GM19023 (cell line): ENCODE data around the gene BPIFB2.

Experiments
- ATAC-seq: cut with Tn5 transposase; IDR thresholded peaks from one replicate; pipeline ENCODE4 v1.9.1; 2021; ENCODE audit warnings: mild to moderate bottlenecking, moderate library complexity; ENCODE audit not compliant: unreplicated experiment

BPIFB2 gene

GRCh38 chr20:33020278-33021161 is 13.0 kb downstream of the BPIFB2 start:
- no peak for ATAC-seq

DNA sequence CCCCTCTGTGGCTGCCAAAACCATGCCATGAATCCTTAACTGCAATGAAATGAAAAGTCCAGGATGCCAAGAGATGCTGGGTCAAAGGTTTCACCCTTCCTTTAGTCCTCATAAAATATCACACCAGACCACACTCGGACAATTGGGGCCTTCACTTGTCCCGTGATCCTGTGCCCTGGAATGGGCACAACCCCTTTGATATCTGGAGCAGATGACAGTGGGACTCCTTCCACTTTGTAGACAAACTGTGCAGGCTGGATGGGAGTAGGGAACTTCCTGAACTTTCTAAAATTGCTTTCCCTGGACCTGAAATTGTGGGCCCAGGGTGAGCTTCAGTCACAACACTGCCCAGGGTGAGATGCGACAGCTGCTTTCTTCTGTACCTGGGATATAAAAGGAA is 14.4 kb downstream of the BPIFB2 start:
- ATAC-seq: no peak

DNA sequence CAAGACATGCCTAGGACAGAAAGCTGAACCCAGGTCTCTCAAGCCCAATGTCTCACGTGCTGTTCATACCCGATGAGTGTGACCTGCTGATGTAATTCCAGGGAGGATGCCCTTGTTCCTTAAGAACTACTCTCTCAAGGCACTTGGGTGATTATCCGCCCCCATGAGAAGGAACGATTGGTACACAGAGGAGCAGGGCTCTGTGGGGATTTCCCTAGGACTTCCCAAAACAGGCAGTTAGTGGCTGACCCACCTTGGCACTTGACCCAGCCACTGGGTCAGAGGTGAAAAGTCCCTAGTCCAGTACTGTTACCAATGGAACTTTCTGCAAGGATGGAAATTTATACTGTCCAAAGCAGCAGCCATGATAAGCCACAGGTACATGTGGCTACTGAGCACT is 14.8 kb downstream of the BPIFB2 start:
- no peak for ATAC-seq

DNA sequence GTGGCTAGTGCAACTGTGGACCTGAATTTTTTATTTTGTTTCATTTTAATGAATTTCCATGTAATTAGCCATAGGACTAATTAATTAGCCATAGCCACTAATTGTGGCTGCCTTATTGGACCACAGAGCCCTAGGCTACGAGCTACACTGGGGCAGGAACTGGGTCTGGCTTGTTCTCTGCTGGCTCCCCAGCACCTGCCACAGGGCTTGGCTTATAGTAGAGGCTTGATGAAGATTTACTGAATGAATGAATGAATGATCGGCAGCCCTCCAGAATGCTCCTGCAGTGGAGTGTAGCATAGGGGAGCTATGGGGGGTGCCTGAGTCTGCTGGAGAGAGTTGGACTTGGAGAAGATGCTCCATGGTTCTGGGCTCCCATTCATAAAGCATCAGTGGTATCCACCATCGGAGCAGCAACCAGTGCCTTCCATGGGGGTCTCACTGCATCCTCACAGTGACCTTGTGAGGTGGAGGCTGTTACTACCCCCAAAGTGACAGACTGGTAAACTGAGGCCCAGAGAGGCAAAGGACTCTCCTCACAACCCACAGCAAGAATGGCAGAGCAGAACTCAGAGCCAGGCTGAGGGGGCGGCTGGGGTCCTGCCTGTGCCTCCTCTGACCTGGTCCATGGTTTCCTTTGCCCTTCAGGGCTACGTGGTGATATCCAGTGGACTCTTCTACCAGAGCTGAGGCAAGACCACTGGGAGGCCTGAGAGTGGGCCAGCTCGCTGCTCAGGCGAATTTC is 15.4 kb downstream of the BPIFB2 start:
- no peak for ATAC-seq

DNA sequence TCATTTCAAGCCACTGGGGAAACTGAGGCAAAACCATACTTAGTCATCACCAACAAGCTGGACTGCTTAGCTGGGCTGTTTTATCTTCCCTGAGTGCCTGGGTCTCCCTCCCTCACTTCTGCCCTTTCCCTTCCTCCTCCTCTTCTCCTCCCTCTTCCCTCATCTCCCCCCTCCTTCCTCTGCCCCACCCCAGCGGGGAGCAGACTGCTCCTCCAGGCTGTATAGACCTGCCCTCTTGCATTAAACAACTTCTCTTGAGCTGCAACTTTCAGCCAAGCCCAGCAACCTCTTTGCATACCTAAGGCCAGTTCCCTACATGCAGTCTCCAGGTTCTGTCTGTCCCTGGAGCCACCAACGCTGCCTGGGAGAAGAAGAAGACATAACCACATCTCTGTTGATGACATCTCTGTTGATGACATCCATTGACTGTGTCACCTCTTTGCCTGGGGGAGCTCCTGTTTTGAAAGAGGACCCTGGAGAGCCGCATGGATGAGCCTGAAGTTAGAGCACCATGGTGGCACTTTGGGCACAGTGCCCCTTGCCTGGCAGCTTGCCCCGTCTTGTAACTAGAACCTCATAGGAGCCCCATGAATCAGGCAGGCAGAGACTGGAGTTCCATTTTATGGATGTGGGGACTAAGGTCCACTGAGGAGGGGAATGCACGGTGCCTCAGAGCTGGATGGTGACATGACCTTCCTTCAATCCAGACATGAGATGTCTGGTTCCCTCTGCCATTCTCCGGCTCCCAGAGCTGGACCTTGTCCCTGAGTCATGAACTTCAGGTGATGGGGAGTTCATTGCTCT is 16.1 kb downstream of the BPIFB2 start:
- ATAC-seq: no peak

DNA sequence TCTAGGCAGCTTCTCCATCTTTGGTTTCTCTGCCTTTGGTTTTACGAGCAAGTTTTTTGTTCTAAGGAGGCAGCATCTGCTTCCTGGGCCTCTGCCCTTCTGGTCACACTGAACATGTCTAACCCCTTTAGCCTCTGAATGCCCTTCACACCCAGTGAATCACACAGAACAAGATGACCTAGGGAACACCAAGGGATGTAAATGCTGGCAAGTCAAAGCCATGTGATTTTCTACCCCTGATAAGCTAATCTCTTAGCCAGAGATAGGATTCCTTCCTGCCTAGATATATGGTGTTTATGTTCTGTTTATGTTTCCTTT is 16.7 kb downstream of the BPIFB2 start:
- no peak for ATAC-seq

GRCh38 chr20:33024609-33025317 is 17.3 kb downstream of the BPIFB2 start:
- ATAC-seq: no peak

GRCh38 chr20:33025318-33025876 is 17.9 kb downstream of the BPIFB2 start:
- ATAC-seq: no peak

DNA sequence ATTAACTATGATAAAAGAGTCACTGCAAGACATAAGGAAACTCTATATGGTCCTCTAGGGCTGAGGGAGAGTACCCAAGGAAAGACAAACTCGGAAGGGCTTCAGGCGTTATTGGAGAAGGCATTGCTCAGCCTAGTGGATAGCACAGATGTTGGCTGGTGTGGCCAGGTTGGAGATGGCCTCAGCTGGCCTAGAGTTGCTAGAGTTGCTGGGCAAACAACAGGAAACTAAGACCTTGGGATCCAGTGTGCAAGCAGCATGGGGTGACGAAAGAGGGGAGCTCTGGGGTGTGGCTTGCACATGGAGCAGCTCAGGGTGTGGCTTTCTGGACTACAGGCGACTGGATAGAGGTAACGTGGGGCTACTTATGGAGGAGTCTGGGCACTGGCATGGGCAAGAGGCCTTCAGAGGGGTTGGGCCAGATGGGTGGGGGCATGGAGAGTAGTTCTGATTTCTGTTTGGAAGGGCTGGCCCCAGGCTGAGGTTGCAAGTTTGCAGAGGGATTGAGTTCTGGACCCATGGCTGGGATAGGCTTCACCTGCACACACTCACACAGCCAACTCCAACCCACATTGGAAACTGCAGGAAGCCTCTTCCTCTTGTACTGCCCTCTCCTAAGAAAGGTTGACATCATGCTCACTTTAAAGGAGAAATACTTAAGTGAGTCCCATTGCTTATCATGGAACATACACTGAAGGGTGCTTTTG is 18.7 kb downstream of the BPIFB2 start:
- no peak for ATAC-seq

- ATAC-seq: no peak
These were observed 19.6 kb downstream of the BPIFB2 start for GRCh38 chr20:33026779-33027759.

GRCh38 chr20:33027769-33028751 is 20.6 kb downstream of the BPIFB2 start:
- no peak for ATAC-seq

DNA sequence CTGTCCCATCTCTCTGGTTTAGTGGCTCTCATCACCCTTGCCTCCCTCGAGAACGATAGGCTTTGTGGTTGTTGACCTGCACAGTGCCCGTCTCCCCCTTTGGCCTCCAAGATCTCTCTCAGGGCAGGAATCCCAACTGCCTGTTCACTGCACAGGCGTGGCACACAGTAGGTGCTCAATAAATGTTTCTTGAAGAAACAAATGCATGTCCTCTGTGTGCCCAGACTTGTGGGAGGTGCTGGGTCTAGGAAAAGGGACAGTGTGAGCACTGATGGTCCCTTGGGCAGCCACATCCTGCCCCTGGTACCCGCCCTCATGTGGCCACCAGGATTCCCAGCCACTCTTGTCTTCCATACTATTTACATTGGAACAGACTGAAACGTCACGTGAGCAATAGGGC is 21.4 kb downstream of the BPIFB2 start:
- ATAC-seq: no peak

- ATAC-seq: no peak
These were observed 22.6 kb downstream of the BPIFB2 start for GRCh38 chr20:33030076-33030475.

DNA sequence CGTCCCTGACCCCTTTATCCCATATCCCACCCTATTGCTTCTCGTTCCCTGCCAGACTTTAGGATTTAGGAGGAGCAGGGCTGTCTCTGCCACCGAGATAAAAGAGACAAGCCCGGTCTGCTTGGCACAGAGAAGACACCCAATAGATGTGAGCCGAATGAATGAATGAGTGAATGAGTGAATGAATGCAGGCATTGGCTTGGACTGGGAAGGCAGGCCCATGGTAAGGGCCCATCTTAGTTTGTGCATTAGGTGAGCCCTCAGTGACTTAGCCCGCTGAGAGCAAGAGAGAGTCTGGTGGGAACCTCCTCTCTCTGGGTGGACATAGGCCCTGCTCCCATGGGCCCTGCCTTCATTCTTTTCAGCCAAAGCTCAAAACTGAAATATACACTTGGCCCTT is 23.1 kb downstream of the BPIFB2 start:
- no peak for ATAC-seq

DNA sequence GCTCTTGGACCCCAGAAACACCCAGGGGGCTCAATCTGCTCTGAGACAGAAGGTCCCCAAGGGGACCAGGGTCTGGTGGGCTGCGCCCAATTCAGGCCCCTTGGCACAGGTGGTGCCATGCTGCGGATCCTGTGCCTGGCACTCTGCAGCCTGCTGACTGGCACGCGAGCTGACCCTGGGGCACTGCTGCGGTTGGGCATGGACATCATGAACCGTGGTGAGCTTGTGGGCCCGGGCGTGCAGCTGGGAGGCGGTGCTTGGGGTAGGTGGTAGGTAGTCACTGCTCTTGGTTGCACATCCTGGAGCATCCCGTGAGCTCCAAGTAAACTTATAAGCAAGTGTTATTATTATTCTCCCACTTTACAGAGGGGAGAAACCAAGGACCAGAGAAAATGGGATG is 24.0 kb downstream of the BPIFB2 start, which contains the start of gene BPIFB6:
TSS of gene BPIFB6 (plus strand) at position 118 of the 400 bp plus-strand sequence. CDS start at position 118, 0 bp downstream.
- no peak for ATAC-seq

DNA sequence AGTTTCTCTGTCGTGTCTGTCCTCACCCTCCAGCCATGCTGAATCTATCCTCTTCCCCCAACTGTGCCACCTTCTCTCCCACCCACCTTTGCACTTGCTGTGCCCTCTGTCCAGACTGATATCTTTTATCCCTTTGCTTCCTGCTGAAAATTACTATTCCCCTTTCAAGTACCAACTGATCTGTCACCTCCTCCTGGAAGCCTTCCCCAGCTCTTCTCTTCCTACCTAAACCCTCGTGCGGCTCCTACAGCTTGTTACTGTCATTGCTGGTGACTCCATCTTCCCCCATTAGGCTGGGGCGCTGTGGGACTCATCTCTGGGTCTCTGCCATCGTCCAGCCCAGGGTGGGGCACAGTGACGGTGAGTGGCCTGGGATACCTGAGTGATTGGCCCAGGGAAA is 25.1 kb downstream of the BPIFB2 start:
- no peak for ATAC-seq

- no peak for ATAC-seq
These were observed 25.9 kb downstream of the BPIFB2 start for GRCh38 chr20:33033381-33033780.
